ENCODE results near the gene NUDT1. TPM values are rescaled to one million over a fixed set of nuclear protein-coding genes. Genes with fewer than 3 reads are reported as not detected.

NUDT1 gene
- total and polyA plus RNA-seq, 12 donors: 2.5 to 17.3 (median 8.7) TPM

- Histone ChIP-seq H3K4me1 (replicated peaks in 1 of 2) (no peaks in the 10 kb centered on the region), H3K4me3 (no peak overlapping the region), H3K27me3 (no peaks in the 10 kb centered on the region), H3K27ac (no peak overlapping the region), H3K9me3 (replicated peaks in 1 of 3) (no peaks in the 10 kb centered on the region), H3K36me3 (replicated peaks in 1 of 2) (peaks cover 0 to 28% of the 10 kb centered on the region in 2 donors)
- no peak for DNase-seq
- TF ChIP-seq CTCF (IDR thresholded peaks at IDR 0.05) (no peak), POLR2A (IDR thresholded peaks at IDR 0.05) (no peak)
- intact Hi-C loops (cut with DNase I): loop anchor here in 1 of 2 donors (10.0 kb wide), 1 partner anchor 534 kb away; the partner anchor contains the start of gene ELFN1
- WGBS, 4 donors: 87 to 94% (median 90%) methylated on average over 11 to 16 of the region's 16 CpGs
These were observed 33.3 kb upstream of the NUDT1 start for GRCh38 chr7:2208712-2209111.

GRCh38 chr7:2209146-2209960, 32.7 kb upstream of the NUDT1 start:
- TF ChIP-seq POLR2A (IDR thresholded peaks at IDR 0.05): no peak
- TF ChIP-seq CTCF (IDR thresholded peaks at IDR 0.05): peak; percentile 42 to 84 (median 68)
- 42 to 57% (median 53%) methylated on average over 9 to 21 of the region's 21 CpGs for WGBS, 4 donors

GRCh38 chr7:2209961-2210323, 32.1 kb upstream of the NUDT1 start:
- Histone ChIP-seq H3K4me3 (no peak overlapping the region), H3K27ac (no peak overlapping the region), H3K4me1 (replicated peaks in 1 of 2) (no peaks in the 10 kb centered on the region), H3K27me3 (no peaks in the 10 kb centered on the region), H3K9me3 (replicated peaks in 1 of 3) (no peaks in the 10 kb centered on the region), H3K36me3 (replicated peaks in 1 of 2) (peaks cover 0 to 33% of the 10 kb centered on the region in 2 donors)
- 86 to 97% (median 90%) methylated on average over 8 of the region's 8 CpGs for WGBS, 4 donors
- TF ChIP-seq CTCF (IDR thresholded peaks at IDR 0.05) (no peak), POLR2A (IDR thresholded peaks at IDR 0.05) (no peak)
- intact Hi-C loops (cut with DNase I): loop anchor here (2.0 to 10.0 kb wide), 4 partner anchors 535 to 635 kb away; partner anchors contain the start of genes ELFN1 (in 1 of the 2) and PSMG3 (in 1 of the 2)
- DNase-seq: no peak

More at GRCh38 chr7:2209146-2209960, 32.7 kb upstream of the NUDT1 start:
- H3K27me3 ChIP-seq: no peaks in the 10 kb centered on the region
- DNase-seq: peak; percentile 56 to 84 (median 74)
- no peaks in the 10 kb centered on the region for H3K4me1 ChIP-seq (replicated peaks in 1 of 2)
- H3K9me3 ChIP-seq (replicated peaks in 1 of 3): no peaks in the 10 kb centered on the region
- intact Hi-C loops (cut with DNase I): loop anchor here in 1 of 2 donors (10.0 kb wide), 1 partner anchor 535 kb away; the partner anchor contains the start of gene ELFN1
- H3K36me3 ChIP-seq (replicated peaks in 1 of 2): peaks cover 0 to 31% of the 10 kb centered on the region in 2 donors
- H3K27ac ChIP-seq: no peak overlapping the region
- H3K4me3 ChIP-seq: no peak overlapping the region

GRCh38 chr7:2210551-2211258, 31.3 kb upstream of the NUDT1 start:
- intact Hi-C loops (cut with DNase I): loop anchor here (2.0 to 10.0 kb wide), 3 partner anchors 546 to 636 kb away; partner anchors contain the start of gene PSMG3 (in 1 of the 2)
- Histone ChIP-seq H3K36me3 (replicated peaks in 1 of 2) (peaks cover 0 to 35% of the 10 kb centered on the region in 2 donors), H3K4me1 (replicated peaks in 1 of 2) (no peaks in the 10 kb centered on the region), H3K9me3 (replicated peaks in 1 of 3) (no peaks in the 10 kb centered on the region), H3K4me3 (no peak overlapping the region), H3K27me3 (no peaks in the 10 kb centered on the region), H3K27ac (no peak overlapping the region)
- no peak for TF ChIP-seq POLR2A (IDR thresholded peaks at IDR 0.05)
- no peak for TF ChIP-seq CTCF (IDR thresholded peaks at IDR 0.05)
- 91 to 96% (median 94%) methylated on average over 15 to 30 of the region's 30 CpGs for WGBS, 4 donors
- no peak for DNase-seq
